Calu3 (cell line): ENCODE measurements around the gene FBXL7. TPM values are rescaled to one million over a fixed set of nuclear protein-coding genes. Genes with fewer than 3 reads are reported as not detected.

Experiments used
- BruUV-seq: library from RNA; stranded (reverse); fragments of 400-500 nt; replicated peaks from 2 replicates; lab custom pipeline; 2021; lab: Mats Ljungman, UMichigan
- CTCF ChIA-PET: fragments of 300-600 bp; sonication (Branson Sonifier 250); formaldehyde crosslinking; loops from one replicate; lab custom pipeline; 2022; ENCODE audit warnings: antibody characterized with exemption; lab: Charles Lee
- DNase-seq: peaks from one replicate; pipeline ENCODE4 v3.0.0; 2022
- H3K27ac Mint-ChIP-seq: one replicate; pipeline ENCODE4 v1.8.0; 2022; ENCODE audit warnings: mixed read lengths; ENCODE audit not compliant: unreplicated experiment
- H3K27me3 Mint-ChIP-seq: one replicate; pipeline ENCODE4 v1.8.0; 2022; ENCODE audit warnings: mixed read lengths; ENCODE audit not compliant: unreplicated experiment
- H3K36me3 Mint-ChIP-seq: one replicate; pipeline ENCODE4 v1.8.0; 2022; ENCODE audit warnings: mild to moderate bottlenecking, moderate library complexity, mixed read lengths; ENCODE audit not compliant: insufficient read depth, unreplicated experiment
- H3K4me1 Mint-ChIP-seq: one replicate; pipeline ENCODE4 v1.8.0; 2022; ENCODE audit warnings: mild to moderate bottlenecking, low read depth, mixed read lengths; ENCODE audit not compliant: unreplicated experiment
- H3K4me3 Mint-ChIP-seq: one replicate; pipeline ENCODE4 v1.8.0; 2022; ENCODE audit warnings: mild to moderate bottlenecking, low read depth, moderate library complexity, mixed read lengths; ENCODE audit not compliant: unreplicated experiment
- H3K9me3 Mint-ChIP-seq: one replicate; pipeline ENCODE4 v1.8.0; 2022; ENCODE audit warnings: low read depth, mixed read lengths; ENCODE audit not compliant: unreplicated experiment
- CTCF ChIP-seq: fragments of 200-600 bp; IDR thresholded peaks from one replicate; pipeline ENCODE4 v1.8.0; 2022; ENCODE audit warnings: antibody characterized with exemption; ENCODE audit not compliant: unreplicated experiment
- intact Hi-C: fragments of 100-400 bp; cut with micrococcal nuclease; formaldehyde crosslinking; loops from one replicate; pipeline ENCODE4 v1.10.0; 2022; ENCODE audit not compliant: unreplicated experiment
- total RNA-seq: library from RNA; stranded (reverse); gene quantifications from 2 replicates; pipeline ENCODE4 v1.2.3, GENCODE V29; 2022

FBXL7 gene
- total RNA-seq, 1 experiment from 2014 or later = not detected

DNA sequence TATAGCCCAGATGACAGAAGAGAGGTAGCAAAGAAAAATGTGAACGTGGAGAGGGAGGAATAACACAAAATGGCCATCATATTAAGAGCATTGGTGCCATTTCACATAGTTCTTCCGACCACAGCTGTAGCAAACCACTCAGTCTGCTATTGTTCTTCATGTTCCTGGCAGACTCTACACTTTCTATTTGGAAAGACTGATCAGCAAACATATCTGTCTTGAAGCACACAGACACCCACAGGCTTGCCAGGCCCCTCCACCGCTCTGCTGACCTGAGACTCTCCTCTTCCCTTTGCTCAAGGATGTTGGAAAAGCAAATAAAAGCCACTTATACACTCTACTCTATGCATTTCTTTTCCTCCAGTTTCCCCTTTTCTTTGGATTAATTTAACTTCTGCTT is 298.0 kb downstream of the FBXL7 start:
- Mint-ChIP-seq H3K4me1 (no peaks in the 10 kb centered on the region), H3K27me3 (no peaks in the 10 kb centered on the region), H3K27ac (no peak overlapping the region), H3K4me3 (no peak overlapping the region), H3K9me3 (peaks cover 7% of the 10 kb centered on the region), H3K36me3 (no peaks in the 10 kb centered on the region)
- DNase-seq = no peak
- BruUV-seq = no TSS peak
- TF ChIP-seq CTCF = no peak
- CTCF ChIA-PET = no interaction called here
- intact Hi-C loops = loop anchor here (10.0 kb wide), 1 partner anchor 693 kb away; no protein-coding TSS in a partner anchor

GRCh38 chr5:15799014-15799413 is 299.0 kb downstream of the FBXL7 start:
- Mint-ChIP-seq H3K36me3 (no peaks in the 10 kb centered on the region), H3K27ac (no peak overlapping the region), H3K27me3 (no peaks in the 10 kb centered on the region), H3K4me1 (no peaks in the 10 kb centered on the region), H3K4me3 (no peak overlapping the region), H3K9me3 (peaks cover 11% of the 10 kb centered on the region)
- CTCF ChIA-PET = no interaction called here
- DNase-seq = no peak
- no TSS peak for BruUV-seq
- intact Hi-C loops = loop anchor here (10.0 kb wide), 1 partner anchor 694 kb away; no protein-coding TSS in a partner anchor
- no peak for TF ChIP-seq CTCF

DNA sequence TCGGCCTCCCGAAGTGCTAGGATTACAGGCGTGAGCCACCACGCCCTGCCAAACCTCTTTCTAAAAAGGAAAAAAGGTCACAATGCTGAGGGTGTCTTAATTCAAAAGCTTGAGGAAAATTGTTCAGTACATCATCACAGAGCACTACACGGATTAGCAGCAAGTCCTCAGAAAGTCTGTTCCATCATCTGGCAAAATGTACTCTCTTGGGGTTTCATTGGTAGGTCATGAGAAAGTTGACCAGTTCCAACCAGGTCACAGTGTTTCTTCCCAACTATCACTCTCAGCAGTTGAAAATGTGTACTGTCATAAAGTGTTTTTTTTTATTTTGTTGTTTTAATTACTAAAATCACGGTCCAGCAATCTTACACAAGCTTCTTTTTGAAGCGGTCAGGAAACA is 299.6 kb downstream of the FBXL7 start:
- no peak overlapping the region for H3K27ac Mint-ChIP-seq
- H3K9me3 Mint-ChIP-seq = peaks cover 11% of the 10 kb centered on the region
- H3K4me1 Mint-ChIP-seq = no peaks in the 10 kb centered on the region
- intact Hi-C loops = loop anchor here (10.0 kb wide), 1 partner anchor 695 kb away; no protein-coding TSS in a partner anchor
- H3K36me3 Mint-ChIP-seq = no peaks in the 10 kb centered on the region
- no peak overlapping the region for H3K4me3 Mint-ChIP-seq
- DNase-seq = no peak
- no peak for TF ChIP-seq CTCF
- H3K27me3 Mint-ChIP-seq = no peaks in the 10 kb centered on the region
- BruUV-seq = no TSS peak
- CTCF ChIA-PET = no interaction called here

DNA sequence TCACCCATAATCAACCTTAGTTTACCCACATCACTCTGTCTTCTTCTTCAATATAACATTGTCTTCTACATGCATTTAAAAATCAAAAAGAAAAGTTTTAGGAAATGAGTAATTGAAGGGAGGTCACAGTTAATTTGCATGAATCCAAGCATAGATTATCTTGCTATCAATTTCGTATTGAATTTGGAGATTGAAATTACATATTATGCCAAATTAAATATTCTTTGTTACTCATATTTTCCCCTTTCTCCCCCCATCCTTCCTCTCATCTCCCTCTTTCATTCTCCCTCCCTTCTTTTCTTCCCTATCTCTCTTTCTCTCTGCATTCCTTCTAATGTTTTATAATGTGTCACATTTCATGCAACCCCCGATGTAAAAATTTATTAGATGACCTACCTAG is 303.3 kb downstream of the FBXL7 start:
- CTCF ChIA-PET = no interaction called here
- no peak overlapping the region for H3K4me3 Mint-ChIP-seq
- H3K4me1 Mint-ChIP-seq = no peaks in the 10 kb centered on the region

More for the DNA sequence above, 303.3 kb downstream of the FBXL7 start:
- H3K36me3 Mint-ChIP-seq = no peaks in the 10 kb centered on the region
- intact Hi-C loops = no loop called here
- no peak for TF ChIP-seq CTCF
- BruUV-seq = no TSS peak
- no peak overlapping the region for H3K27ac Mint-ChIP-seq
- DNase-seq = no peak
- H3K9me3 Mint-ChIP-seq = peaks cover 11% of the 10 kb centered on the region
- H3K27me3 Mint-ChIP-seq = no peaks in the 10 kb centered on the region
